Mesendoderm (in vitro differentiated cells): ENCODE results near the gene FGF3.

ENCODE experiments used
- DNase-seq: peaks from one replicate; pipeline ENCODE4 v3.0.0; 2013
- H2AK5ac ChIP-seq: 2 replicates; pipeline ENCODE4 v1.6.1; 2013; ENCODE audit warnings: low read length, inconsistent platforms
- H2BK120ac ChIP-seq: 2 replicates; pipeline ENCODE4 v1.6.1; 2013; ENCODE audit warnings: low read depth, mild to moderate bottlenecking, low read length, moderate library complexity, mixed read lengths
- H2BK15ac ChIP-seq: replicated peaks from 2 replicates; pipeline ENCODE4 v1.6.1; 2013; ENCODE audit warnings: low read depth, mild to moderate bottlenecking, moderate library complexity
- H2BK5ac ChIP-seq: 2 replicates; pipeline ENCODE4 v1.6.1; 2013; ENCODE audit warnings: low read length, inconsistent platforms
- H3K18ac ChIP-seq: 2 replicates; pipeline ENCODE4 v1.6.1; 2013; ENCODE audit warnings: mild to moderate bottlenecking, low read length, mixed read lengths
- H3K23ac ChIP-seq: one replicate; pipeline ENCODE4 v1.6.1; 2013; ENCODE audit warnings: low read length
- H3K27ac ChIP-seq: 2 replicates; pipeline ENCODE4 v1.5.1; 2013; ENCODE audit warnings: low read depth, mild to moderate bottlenecking, inconsistent platforms, low read length, moderate library complexity
- H3K27me3 ChIP-seq: 2 replicates; pipeline ENCODE4 v1.6.1; 2013; ENCODE audit warnings: low read length, control low read depth, mild to moderate bottlenecking, inconsistent platforms; ENCODE audit not compliant: insufficient read depth, poor library complexity
- H3K36me3 ChIP-seq: 2 replicates; pipeline ENCODE4 v1.6.1; 2013; ENCODE audit warnings: low read length, inconsistent platforms; ENCODE audit not compliant: control insufficient read depth, insufficient read depth
- H3K4ac ChIP-seq: one replicate; pipeline ENCODE4 v1.6.1; 2013; ENCODE audit warnings: low read depth, mild to moderate bottlenecking, low read length, moderate library complexity
- H3K4me1 ChIP-seq: 2 replicates; pipeline ENCODE4 v1.6.1; 2013; ENCODE audit warnings: low read depth, low read length, inconsistent platforms; ENCODE audit not compliant: control insufficient read depth
- H3K4me2 ChIP-seq: 2 replicates; pipeline ENCODE4 v1.6.1; 2013; ENCODE audit warnings: low read length
- H3K4me3 ChIP-seq: 2 replicates; pipeline ENCODE4 v1.5.1; 2013; ENCODE audit warnings: mild to moderate bottlenecking, low read length
- H3K56ac ChIP-seq: one replicate; pipeline ENCODE4 v1.6.1; 2013; ENCODE audit warnings: low read length
- H3K79me1 ChIP-seq: 2 replicates; pipeline ENCODE4 v1.6.1; 2013; ENCODE audit warnings: low read length, inconsistent platforms
- H3K79me2 ChIP-seq: 2 replicates; pipeline ENCODE4 v1.6.1; 2013; ENCODE audit warnings: mild to moderate bottlenecking, low read length; ENCODE audit not compliant: control insufficient read depth, insufficient read depth
- H3K9ac ChIP-seq: 2 replicates; pipeline ENCODE4 v1.6.1; 2013; ENCODE audit warnings: low read length, inconsistent platforms
- H4K5ac ChIP-seq: one replicate; pipeline ENCODE4 v1.6.1; 2013; ENCODE audit warnings: low read length
- H4K8ac ChIP-seq: one replicate; pipeline ENCODE4 v1.6.1; 2013; ENCODE audit warnings: low read depth, mild to moderate bottlenecking, control low read depth, low read length, moderate library complexity
- WGBS: extraction: QIAGEN DNeasy Blood & Tissue Kit; methylation state at CpG from one replicate; pipeline ENCODE4 v1.1.7; 2013; ENCODE audit warnings: low lambda C conversion rate, missing lambda C conversion rate; ENCODE audit not compliant: insufficient coverage; ENCODE audit errors: extremely low coverage; 5-methylcytosine and 5-hydroxymethylcytosine counted together

FGF3 gene

GRCh38 chr11:69819541-69820070, 390 bp upstream of the FGF3 start:
- Histone ChIP-seq H3K79me1 (no peaks in the 10 kb centered on the region), H4K8ac (no peak overlapping the region), H3K27me3 (peaks cover 41% of the 10 kb centered on the region), H3K9ac (no peak overlapping the region), H2BK120ac (no peak overlapping the region), H3K79me2 (no peaks in the 10 kb centered on the region), H3K4me3 (no peak overlapping the region), H3K4me1 (no peaks in the 10 kb centered on the region), H4K5ac (no peak overlapping the region), H3K27ac (no peak overlapping the region), H2BK5ac (no peak overlapping the region), H3K56ac (no peak overlapping the region), H2AK5ac (no peak overlapping the region), H2BK15ac (no peak overlapping the region), H3K18ac (no peak overlapping the region), H3K4ac (no peak overlapping the region), H3K4me2 (no peak overlapping the region), H3K23ac (no peak overlapping the region), H3K36me3 (no peaks in the 10 kb centered on the region)
- peak; percentile 41 for DNase-seq
- WGBS, result no CpG with 5 or more reads among the region's 40 CpGs

- DNase-seq, result no peak
- no peaks in the 10 kb centered on the region for H3K79me2 ChIP-seq
- no peak overlapping the region for H3K27ac ChIP-seq
- H3K79me1 ChIP-seq, result no peaks in the 10 kb centered on the region
- no peak overlapping the region for H2AK5ac ChIP-seq
- no peak overlapping the region for H3K4me2 ChIP-seq
- no peak overlapping the region for H2BK120ac ChIP-seq
- no peak overlapping the region for H3K4me3 ChIP-seq
- H4K5ac ChIP-seq, result no peak overlapping the region
- no peak overlapping the region for H2BK15ac ChIP-seq
- no peak overlapping the region for H2BK5ac ChIP-seq
- WGBS, result no CpG with 5 or more reads among the region's 31 CpGs
- no peak overlapping the region for H3K9ac ChIP-seq
- no peak overlapping the region for H3K23ac ChIP-seq
- no peak overlapping the region for H3K56ac ChIP-seq
- no peak overlapping the region for H3K18ac ChIP-seq
- H3K4me1 ChIP-seq, result no peaks in the 10 kb centered on the region
- no peak overlapping the region for H4K8ac ChIP-seq
- no peak overlapping the region for H3K4ac ChIP-seq
- no peaks in the 10 kb centered on the region for H3K36me3 ChIP-seq
- peaks cover 41% of the 10 kb centered on the region for H3K27me3 ChIP-seq
Observed at GRCh38 chr11:69818231-69818602, 999 bp downstream of the FGF3 start.

DNA sequence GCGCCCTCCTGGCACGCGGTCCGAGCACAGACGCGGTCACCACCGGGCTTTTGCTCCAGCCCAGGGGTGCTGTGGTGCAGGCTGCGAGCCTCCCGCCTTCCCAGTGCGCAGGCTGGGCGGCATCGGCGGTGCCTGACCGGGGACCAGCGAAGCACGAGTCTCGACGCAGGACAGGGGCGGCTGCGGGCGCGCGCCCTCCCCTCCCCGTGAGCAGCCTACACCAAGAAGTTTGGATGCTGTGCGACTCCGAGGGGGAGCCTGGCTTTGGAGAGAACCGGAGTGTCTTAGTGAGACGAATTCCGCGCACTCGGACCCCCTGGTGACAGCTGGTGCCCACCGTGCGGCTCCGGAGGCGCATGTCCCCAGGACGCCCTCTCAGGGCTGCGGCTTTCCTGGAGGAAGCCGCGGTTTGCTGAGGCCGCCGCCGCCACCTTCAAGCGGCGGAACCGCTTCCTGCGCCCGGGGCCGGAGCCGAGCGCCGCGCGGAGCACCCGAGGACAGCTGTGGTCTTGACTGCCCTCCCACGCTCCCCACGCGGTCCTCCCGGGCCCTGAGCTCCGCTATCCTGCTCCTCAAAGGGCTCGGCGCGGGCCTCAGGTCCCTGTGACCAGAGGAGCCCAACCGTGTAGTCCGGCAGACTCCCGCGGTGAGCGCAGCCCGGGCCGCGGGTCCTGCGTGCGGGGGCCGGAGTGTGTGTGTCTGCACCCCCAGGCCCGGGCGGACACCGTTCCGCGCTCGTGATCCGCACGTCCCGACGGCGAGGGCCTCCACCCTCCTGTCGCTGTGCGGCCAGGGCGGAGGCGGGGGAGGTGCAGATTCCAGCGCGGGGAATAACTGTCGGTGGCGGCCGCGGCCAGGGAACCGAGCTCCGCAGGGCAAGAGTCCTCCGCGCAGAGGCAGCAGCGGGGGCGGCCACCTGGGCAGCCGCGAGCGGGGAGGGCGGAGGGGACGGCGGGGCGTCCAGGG, 1.7 kb downstream of the FGF3 start:
- H3K27ac ChIP-seq, result no peak overlapping the region
- H2AK5ac ChIP-seq, result no peak overlapping the region
- H3K18ac ChIP-seq, result peak overlapping the region; percentile 21
- H3K23ac ChIP-seq, result no peak overlapping the region
- no peak overlapping the region for H4K5ac ChIP-seq
- peak overlapping the region; percentile 67 for H3K4me2 ChIP-seq
- peak; percentile 41 for DNase-seq
- H3K79me1 ChIP-seq, result no peaks in the 10 kb centered on the region
- H2BK120ac ChIP-seq, result no peak overlapping the region
- H3K4me3 ChIP-seq, result no peak overlapping the region
- H3K79me2 ChIP-seq, result no peaks in the 10 kb centered on the region
- no peak overlapping the region for H3K4ac ChIP-seq
- H4K8ac ChIP-seq, result no peak overlapping the region
- H3K56ac ChIP-seq, result peak overlapping the region; percentile 49
- H3K36me3 ChIP-seq, result no peaks in the 10 kb centered on the region
- H3K4me1 ChIP-seq, result no peaks in the 10 kb centered on the region
- H3K9ac ChIP-seq, result peak overlapping the region; percentile 32
- no CpG with 5 or more reads among the region's 107 CpGs for WGBS
- peaks cover 41% of the 10 kb centered on the region for H3K27me3 ChIP-seq
- no peak overlapping the region for H2BK5ac ChIP-seq
- no peak overlapping the region for H2BK15ac ChIP-seq

- no peak overlapping the region for H3K23ac ChIP-seq
- no peak overlapping the region for H3K18ac ChIP-seq
- H4K5ac ChIP-seq, result no peak overlapping the region
- DNase-seq, result no peak
- H2BK5ac ChIP-seq, result no peak overlapping the region
- no peak overlapping the region for H3K56ac ChIP-seq
- no peak overlapping the region for H3K4me3 ChIP-seq
- H2AK5ac ChIP-seq, result no peak overlapping the region
- H2BK120ac ChIP-seq, result no peak overlapping the region
- peaks cover 41% of the 10 kb centered on the region for H3K27me3 ChIP-seq
- H3K9ac ChIP-seq, result no peak overlapping the region
- no peak overlapping the region for H2BK15ac ChIP-seq
- no peak overlapping the region for H3K4me2 ChIP-seq
- H3K79me1 ChIP-seq, result no peaks in the 10 kb centered on the region
- H3K4me1 ChIP-seq, result no peaks in the 10 kb centered on the region
- no peaks in the 10 kb centered on the region for H3K36me3 ChIP-seq
- H3K27ac ChIP-seq, result no peak overlapping the region
- no peak overlapping the region for H3K4ac ChIP-seq
- WGBS, result no CpG with 5 or more reads among the region's 12 CpGs
- no peaks in the 10 kb centered on the region for H3K79me2 ChIP-seq
- H4K8ac ChIP-seq, result no peak overlapping the region
Observed at GRCh38 chr11:69816671-69817070, 2.5 kb downstream of the FGF3 start.

GRCh38 chr11:69815973-69816372, 3.2 kb downstream of the FGF3 start:
- Histone ChIP-seq H3K18ac (no peak overlapping the region), H2BK5ac (no peak overlapping the region), H3K4me1 (no peaks in the 10 kb centered on the region), H4K5ac (no peak overlapping the region), H3K4ac (no peak overlapping the region), H3K56ac (no peak overlapping the region), H4K8ac (no peak overlapping the region), H3K79me2 (no peaks in the 10 kb centered on the region), H3K27ac (no peak overlapping the region), H2AK5ac (no peak overlapping the region), H3K4me3 (no peak overlapping the region), H3K9ac (no peak overlapping the region), H3K4me2 (no peak overlapping the region), H2BK15ac (no peak overlapping the region), H3K27me3 (peaks cover 41% of the 10 kb centered on the region), H2BK120ac (no peak overlapping the region), H3K23ac (no peak overlapping the region), H3K36me3 (no peaks in the 10 kb centered on the region), H3K79me1 (no peaks in the 10 kb centered on the region)
- WGBS, result no CpG with 5 or more reads among the region's 13 CpGs
- no peak for DNase-seq
